Testis (tissue), 2 donors: ENCODE measurements around the gene MRO.

ENCODE experiments used
- POLR2A ChIP-seq: fragments of 450-650 bp; IDR thresholded peaks from one replicate; pipeline ENCODE4 v1.6.1; 2017; ENCODE audit warnings: antibody characterized with exemption, mild to moderate bottlenecking, moderate library complexity
- TF ChIP-seq, protein P1 (sequence below), 3 experiments: fragments of 450-650 bp in 2 of 3; fragments of 200-600 bp in 1 of 3; sonication (generic) in 1 of 3; IDR thresholded peaks; one replicate each; pipeline ENCODE4 v1.5.1; 2016 to 2019; ENCODE audit warnings: antibody characterized with exemption in 3 of 3, mild to moderate bottlenecking in 2 of 3, moderate library complexity in 1 of 3

DNA sequence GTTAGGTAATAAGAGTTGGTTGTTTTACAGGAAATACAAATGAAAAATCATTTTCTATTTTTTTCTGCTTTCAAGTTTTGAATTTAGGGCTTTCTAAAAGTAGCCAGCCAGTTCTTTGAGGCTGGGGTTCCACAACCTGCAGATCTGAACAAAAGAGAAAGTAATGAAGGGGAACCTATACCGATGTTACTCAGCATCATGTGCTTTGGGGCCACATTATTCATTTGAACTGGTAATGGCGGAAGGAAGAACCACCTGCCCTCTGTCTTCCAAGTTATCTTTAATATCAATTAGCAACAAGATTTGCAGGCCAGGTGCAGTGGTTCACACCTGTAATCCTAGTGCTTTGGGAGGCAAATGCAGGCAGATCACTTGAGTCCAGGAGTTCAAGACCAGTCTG is 12.9 kb upstream of the MRO start:
- no peak for TF ChIP-seq POLR2A
- TF ChIP-seq, protein P1, sequence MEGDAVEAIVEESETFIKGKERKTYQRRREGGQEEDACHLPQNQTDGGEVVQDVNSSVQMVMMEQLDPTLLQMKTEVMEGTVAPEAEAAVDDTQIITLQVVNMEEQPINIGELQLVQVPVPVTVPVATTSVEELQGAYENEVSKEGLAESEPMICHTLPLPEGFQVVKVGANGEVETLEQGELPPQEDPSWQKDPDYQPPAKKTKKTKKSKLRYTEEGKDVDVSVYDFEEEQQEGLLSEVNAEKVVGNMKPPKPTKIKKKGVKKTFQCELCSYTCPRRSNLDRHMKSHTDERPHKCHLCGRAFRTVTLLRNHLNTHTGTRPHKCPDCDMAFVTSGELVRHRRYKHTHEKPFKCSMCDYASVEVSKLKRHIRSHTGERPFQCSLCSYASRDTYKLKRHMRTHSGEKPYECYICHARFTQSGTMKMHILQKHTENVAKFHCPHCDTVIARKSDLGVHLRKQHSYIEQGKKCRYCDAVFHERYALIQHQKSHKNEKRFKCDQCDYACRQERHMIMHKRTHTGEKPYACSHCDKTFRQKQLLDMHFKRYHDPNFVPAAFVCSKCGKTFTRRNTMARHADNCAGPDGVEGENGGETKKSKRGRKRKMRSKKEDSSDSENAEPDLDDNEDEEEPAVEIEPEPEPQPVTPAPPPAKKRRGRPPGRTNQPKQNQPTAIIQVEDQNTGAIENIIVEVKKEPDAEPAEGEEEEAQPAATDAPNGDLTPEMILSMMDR (IDR thresholded peaks at IDR 0.05): no peak
